Stimulated activated CD8-positive, alpha-beta memory T cell treated with anti-CD3 and anti-CD28 coated beads, Interleukin-12 subunit alpha, Interleukin-12 subunit beta, amount 100 ng/mL, for 1 hour (primary cell): ENCODE data around the gene ACAA1.

Source experiments
- DNase-seq: peaks from one replicate; pipeline ENCODE4 v3.0.0-alpha.2; 2020; ENCODE audit warnings: low read depth

Gene ACAA1

DNA sequence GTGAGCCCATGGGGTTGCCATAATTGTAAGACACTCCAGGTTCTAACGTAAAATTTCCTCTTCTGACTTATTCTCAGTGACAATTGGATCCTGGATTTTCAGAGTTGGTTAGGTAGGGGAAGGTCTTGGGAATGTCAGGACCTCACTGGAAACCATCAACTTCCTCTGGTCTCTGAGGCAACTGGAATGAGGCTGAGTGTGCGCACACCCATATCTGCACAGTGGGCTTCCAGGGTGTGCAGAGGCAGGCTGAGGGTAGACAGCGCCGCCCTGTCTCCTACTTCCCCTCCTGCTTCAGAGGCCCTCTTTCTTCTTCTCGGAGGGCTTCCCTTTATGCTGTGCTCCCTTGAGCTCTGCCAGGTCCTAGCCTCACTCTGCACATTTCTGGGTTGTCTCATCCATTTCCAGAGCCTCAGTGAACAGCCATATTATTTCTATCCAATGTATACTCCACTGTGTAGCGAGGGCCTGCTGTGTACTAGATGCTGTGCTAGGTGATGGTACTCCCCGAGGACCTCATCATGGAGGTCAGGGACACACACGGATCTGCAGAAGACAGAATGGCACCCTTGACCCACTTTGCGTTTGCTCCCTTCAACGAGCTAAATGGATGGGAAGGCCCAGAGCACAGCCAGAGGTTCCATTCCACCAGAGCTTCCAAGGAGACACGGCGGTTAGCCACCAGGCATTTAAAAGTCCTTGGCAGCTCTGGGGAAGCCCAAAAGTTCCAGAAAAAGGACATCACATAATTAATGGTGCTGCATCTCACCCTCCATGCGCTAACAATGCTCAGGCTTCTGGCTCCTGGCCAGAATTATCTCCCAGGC is 18.3 kb downstream of the ACAA1 start:
- DNase-seq: no peak

DNA sequence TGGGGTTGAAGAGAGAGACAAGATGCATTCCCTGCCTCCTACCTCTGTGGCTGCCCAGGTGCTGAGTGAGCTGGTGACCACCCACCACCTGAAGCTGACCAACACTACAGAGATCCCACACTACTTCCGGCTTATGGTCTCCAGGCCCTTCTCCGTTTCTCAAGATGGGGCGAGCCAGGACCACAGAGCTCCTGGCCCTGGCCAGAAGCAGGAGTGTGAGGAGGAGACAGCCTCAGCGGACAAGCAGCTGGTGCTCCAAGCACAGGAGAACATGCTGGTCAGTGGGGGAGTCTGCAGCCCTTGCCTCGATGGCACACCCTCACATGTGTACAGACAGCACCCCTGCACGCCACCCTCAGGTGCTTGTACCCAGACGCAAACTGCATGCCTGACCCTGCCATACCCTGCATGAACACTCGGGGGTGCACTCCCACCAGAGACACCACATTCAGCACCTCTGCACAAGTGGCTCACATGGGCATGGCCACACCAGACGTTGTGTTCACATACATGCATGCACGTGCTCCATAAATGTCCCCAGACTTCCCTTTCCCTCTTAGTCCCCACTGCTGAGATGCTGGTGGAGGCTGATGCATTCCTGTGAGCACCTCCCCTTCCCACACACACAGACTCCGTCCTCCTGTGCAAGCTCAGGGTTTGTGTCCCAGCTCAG is 19.0 kb downstream of the ACAA1 start:
- DNase-seq: peak; percentile 61

DNA sequence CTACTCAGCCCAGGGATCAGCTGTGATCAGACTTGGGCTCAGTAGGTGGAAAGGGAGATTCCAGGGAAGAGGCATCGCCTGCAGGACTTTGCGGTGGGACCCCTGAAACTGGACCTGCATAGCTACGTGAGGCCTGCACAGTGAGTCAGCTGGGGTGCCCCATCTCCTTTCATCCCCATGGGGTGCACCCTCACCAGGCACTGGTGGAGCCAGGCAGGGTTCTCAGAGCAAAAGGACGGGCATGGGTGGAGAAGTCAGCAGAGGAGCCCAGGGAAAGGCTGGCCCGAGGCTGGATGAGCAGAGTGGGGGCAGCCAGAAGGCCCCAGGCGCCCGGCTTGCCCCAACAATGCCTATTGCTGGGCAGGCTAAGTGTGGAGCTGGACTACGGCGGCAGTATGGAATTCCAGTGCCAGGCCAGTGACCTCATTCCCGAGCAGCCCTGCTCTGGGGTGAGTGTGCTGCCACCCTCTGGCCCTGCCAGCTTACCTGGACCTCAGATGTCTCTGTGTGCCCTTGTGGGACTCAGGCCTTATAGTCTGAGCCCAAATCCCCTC is 19.7 kb downstream of the ACAA1 start:
- DNase-seq: no peak

DNA sequence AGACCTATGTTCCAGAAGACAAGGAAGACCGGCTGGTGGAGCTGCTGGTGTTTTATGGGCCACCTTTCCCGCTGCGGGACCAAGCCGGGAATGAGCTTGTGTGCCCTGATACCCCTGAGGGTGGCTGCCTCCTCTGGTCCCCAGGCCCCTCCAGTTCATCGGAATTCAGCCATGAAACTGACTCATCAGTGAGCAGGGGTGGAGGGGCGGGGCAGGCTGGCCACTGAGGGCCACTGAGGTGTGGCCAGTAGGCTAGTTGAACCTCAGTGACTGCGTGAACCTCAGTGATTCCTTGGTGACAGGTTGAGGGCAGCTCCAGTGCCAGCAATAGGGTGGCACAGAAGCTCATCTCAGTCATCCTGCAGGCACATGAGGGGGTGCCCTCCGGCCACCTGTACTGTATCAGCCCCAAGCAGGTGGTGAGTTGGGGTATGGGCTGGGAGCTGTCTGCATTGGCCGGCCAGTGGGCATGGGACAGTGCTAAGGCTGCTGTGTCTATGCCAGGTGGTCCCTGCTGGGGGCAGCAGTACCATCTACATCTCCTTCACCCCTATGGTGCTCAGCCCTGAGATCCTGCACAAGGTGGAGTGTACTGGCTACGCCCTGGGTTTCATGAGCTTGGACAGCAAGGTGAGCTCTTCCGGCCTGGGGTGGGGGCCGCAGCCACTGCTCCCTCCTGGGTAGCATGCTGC is 20.3 kb downstream of the ACAA1 start:
- DNase-seq: no peak

DNA sequence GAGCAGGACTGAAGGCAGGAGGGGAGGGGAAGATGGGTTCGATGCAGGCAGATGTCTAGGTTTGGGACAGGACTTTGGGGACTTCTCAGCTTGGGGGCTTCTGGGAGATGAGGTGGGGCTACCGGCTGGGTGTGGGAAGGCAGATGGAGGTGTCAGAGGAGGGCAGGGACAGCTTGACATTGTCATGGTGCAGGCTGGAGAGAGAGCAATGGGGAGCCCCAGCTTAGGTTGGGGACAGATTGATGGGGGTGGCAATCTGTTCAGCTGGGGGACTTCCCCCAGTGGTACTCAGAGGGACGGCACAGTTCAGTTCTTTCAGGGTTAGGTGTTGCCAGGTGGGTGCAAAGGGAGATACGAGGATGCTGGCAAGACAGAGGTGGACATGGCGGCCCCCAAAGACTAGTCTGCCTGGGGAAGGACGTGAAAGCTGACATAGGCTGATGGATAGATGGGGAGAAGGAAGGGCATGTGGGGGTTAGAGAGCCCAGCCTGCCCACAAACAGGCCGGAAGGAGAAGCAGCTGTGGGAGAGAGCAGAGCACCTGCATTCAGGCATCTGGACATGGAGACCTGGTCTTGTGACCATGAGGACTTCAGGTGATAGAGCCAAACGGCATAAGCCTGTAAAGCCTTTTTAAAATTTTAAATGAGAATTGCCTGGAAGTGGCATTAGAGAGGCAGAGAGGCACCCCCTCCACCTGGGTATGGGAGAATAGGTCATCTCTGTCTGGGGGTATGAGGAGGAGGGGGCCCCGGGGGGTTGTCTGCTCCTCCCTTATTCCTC is 21.1 kb downstream of the ACAA1 start:
- DNase-seq: no peak

DNA sequence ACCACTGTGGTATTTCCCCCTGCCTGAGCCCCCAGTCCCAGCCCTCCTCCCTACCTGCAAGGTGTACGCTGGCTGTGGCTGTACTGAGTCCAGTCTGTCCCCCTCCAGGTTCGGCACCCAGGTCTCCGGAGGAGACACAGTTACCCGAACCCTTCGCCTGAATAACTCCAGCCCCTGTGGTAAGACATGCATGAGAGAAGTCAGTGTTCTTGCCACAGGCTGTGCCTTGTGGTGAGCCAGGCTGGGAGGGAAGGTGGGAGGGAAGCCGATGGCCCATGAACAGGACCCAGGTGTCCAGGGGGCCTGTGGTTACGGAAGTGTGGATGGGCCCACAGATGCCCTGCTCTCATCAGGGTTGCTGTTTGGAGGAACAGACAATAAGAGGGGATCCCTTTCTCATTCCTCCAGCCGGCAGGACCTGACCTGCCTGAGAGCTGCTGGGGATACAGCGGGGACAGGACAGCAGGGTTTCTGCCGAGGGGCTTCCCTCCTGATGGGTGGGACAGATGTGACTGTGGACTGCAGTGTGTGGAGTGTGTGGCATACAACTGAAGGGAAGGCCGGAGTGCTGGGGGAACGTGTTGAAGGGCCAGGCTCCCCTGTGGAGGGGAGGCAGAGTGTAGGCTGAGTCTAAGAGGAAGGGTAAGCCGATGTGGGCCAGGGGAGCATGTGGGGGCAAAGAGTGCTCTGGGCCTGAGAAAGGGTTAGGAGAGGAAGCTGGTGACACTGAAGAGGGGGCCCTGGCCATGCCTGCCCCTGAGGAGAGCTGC is 21.9 kb downstream of the ACAA1 start:
- no peak for DNase-seq

DNA sequence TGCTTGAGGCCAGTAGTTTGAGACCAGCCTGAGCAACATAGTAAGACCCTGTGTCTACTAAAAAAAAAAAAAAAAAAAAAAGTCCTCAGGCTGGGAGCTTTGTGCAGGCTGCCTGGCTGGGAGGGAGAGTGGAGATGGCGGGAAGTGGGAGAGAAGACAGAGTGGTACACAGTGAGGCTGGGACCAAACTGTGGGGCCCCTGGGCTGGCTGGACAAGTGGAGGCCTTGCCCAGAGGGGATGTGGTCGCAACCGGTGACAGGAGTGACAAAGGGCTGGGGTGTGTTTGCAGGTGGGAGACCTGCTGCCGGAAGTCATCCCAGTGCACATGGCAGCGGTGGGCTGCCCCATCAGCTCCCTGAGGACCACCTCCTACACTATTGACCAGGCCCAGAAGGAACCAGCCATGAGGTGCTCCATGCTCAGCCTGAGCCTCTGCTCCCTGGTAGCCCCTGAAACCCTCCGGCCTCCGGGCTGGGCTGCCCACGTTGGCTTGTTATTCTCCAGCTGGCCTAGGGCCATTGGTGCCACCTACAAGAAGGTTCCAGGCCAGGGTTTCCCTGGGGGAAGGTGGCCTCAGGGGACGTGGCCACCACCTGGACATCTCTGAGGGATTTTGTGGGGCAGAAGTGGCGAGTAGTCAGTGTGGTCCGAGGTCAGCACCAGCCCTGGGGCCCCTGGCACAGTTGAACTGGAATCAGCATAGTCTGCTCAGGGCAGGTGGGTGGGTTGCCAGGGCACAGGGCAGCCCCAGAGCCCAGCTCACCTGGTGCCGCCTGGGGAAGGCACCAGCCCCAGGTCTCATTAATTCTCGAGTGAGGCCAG is 22.7 kb downstream of the ACAA1 start:
- no peak for DNase-seq

DNA sequence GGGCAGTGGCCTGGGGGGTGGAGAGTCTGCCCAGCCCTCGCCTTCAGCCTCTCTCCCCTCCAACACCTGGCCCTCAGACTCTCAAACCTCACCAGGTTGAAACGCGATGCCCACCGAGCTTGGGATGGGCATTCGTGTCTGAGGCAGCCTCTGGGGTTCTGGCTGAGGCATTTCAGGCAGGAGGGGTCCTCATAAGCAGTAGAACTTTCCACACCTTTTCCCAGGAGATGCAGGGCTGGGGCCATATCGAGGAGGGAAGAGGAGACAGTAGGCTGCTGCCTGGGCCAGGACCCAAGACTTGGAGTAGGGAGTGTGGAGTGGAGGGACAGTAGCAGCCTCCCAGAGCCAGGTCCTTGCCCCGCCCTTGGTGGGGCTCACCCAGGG is 24.6 kb downstream of the ACAA1 start:
- DNase-seq: no peak

DNA sequence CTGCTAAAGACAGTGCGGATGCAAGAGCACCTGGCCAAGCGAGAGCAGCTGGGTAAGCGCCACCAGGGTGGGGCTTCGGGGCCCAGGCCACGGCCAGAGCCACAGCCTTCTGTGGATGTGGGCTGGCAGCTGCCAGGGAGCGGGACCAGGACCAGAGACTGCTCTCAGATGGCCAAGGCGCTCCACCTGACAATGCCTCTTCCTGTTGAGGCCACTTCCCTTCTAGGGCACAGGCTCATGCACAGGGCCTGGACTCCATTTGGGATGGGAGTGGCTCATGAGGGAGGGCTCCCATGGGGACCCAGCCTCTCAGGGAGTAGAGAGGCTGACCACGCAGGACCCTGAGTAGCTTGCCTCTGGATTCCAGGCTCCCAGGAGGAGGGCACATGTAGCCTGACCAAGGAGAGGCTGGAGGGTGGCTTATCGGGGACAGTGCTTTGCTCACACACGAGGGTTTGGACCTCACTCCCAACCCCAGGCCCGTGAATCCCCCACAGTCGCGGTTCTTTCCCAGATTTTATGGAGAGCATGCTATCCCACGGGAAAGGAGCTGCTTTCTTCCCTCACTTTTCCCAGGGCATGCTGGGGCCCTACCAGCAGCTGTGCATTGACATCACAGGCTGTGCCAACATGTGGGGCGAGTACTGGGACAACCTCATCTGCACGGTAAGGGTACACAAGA is 25.1 kb downstream of the ACAA1 start:
- DNase-seq: no peak

DNA sequence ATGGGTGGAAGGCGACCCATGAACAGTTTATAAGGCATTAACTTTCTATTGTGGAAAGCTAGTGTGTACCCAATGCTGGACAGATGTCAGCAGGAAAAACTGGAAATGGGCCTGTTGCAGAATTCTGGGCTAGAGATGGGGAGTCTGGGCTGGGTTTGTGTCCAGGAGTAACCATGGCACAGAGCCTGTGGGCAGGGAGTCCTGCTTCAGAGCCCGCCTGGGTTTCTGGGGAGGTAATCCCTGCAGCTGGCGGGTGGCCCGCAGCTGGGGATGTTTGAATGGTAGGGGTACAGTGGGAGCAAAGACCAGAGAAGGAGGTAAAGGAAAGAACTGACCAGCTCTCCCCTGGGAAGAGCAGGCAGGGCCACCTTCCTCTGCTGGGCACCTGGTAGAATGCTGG is 25.7 kb downstream of the ACAA1 start:
- no peak for DNase-seq

DNA sequence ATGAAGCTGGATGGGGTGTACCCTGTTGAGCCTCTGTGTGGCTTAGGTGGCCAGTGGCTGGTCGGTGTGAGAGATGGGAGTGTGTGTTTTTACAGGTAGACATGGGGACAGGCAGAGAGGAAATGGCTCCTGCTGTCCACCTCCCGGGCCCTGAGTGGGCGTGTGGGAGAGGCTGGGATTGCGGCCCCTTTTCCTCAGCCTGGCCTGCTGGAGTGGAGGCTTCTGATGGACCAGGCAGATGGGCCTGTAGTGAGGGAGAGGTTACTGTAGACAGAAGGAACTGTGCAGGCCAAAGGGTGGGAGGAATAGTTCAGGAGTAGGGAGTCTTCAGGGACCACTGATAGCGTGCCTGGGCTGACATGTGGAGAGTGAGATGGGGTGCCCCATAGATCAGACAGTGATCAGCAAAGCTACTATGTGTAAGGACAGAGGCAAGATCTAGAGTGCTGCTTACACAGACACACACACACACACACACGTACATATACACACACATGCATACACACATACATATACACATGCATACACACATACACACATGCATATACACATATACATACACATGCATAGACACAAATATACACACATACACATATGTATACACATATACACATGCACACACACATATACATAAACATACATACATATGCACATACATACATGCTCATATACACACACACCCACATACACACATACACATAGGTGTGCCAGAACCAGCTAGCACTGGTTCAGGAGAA is 26.4 kb downstream of the ACAA1 start:
- DNase-seq: no peak

DNA sequence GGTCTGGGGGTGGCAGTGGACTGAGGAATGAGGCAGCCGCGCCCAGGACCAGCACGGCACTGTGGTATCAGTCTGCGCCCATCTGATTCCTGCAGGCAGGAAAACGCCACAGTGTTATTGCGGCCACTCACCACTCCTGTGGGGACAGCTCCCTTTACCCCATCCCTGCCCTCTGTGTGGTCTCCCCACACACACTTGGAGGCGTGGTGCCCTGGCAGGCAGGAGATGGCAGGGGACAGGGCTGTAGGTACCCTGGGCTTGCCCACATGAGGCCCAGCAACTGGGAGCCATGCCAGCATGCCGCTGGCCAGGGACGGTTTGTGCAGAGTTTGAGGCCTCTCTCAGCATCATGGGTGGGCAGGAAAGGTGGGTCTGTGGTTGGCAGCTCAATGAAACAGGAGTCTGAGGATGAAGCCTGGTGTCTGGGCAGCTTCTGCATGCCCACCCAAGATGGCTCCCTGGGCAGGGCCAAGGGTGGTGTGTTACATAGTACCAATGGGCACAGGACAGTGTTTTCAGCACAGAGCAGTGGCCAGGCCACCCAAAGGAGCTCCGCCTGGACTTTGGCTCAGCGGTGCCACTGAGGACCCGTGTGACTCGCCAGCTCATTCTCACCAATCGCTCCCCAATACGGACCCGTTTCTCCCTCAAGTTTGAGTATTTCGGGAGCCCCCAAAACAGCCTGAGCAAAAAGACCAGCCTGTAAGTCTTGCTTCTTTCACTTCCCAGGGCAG is 27.2 kb downstream of the ACAA1 start:
- no peak for DNase-seq

DNA sequence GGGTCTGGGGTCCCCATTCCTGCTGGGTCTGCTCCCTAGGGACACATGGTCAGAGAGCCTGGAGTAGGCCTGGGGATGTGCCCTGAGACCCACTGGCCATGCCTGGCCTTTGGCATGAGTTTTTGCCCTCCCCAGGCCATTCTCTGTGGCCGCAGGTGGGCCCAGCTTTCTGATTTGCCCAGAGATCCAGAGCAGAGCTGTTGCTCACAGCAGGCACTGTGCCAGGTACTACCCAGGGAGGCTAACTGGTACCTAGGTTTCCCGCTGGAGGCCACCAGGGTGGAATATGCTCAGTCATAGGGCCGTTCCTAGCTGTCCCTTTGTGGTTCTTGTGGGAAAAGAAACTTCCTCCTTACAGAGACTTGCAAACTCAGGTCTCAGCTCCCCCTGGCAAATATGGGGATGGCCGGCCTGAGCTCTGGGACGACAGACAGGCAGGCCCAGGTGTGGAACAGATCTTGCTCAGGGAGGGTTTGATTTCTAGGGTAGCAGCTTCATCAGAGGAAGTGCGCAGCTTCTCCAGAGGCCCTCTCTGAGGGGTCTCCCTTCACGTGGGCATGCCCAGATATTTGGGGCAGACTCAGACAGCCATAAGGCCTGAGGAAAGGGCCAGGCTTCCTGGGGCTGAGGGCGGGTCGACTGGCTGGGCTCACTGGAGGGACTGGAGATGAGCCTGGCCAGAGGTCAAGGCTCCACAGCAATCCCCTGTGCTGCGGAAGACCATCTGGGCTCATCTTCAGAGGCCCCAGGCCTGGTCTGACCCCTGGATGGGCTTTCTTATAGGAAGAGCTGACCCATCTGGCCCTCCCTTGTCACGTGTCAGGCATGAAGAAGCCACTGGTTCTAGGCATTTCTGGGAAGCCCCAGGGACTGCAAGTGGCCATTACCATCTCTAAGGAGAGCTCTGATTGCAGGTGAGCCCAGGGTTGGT is 28.0 kb downstream of the ACAA1 start:
- DNase-seq: no peak

DNA sequence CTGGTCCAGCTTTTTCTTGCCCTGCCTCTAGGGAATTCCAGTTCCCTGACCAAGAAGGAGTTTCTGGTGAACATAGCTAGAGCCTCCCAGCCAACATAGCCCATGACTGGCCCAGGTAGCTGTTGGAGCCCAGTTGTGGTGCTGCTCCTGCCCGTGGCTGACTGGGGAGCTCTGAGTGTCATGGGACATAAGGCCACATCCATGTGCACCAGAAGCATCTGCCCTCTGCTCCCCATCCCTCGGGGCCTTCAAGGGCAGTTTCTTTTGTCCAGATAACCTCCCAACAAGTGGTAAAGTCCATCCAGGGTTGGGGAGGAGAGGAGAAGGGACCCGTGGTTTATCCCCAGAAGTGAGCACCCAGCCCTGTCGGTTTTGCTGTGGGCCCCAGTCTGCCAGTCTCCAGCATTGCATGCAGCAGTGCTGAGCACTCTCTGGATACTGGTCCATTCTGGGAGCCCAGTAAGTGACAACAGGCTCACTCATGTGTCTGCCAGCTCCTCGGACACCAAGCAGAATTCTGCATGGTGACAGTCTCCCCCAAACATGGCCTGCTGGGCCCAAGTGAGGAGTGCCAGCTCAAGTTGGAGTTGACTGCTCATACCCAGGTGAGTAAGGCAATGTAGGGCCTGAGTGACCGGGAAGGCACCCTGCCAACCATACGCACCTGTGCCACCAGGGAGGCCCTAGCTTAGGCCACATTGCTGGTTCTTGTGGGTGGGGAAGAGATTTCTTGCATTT is 28.8 kb downstream of the ACAA1 start:
- no peak for DNase-seq

DNA sequence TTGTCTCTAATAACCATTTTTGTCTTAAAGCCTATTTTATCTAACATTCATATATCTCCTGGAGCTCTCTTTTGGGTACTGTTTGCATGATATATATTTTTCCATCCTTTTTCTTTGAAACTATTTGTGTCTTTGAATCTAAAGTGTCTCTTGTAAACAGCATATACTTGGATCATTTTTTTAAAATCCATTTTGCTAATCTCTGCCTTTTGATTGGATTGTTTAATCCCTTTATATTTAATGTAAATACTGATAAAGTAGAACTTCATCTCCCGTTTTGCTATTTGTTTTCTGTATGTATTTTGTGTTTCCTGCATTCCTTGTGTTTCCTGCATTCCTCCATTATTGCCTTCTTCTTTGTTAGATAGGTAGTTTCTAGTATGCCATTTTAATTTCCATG is 31.4 kb downstream of the ACAA1 start:
- DNase-seq: no peak

DNA sequence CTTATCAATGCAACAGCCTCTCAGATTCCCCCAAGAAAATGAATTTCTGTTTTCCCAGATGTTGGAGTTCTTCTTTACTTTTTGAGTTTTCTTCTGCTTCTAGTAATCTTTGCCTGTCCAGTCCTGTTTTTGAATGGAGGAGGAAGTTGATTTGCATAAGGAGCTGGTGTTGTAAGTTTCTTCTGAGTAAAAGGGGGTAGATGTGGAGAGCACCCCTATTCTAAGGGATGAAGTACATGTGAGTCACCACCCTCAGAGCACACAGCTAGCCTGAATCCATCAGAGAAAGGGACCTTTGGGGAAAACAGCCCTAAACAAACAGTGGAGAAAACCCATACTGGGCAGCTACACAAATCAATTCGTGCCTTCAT is 34.5 kb downstream of the ACAA1 start:
- no peak for DNase-seq
